Erythroblast (primary cell): ENCODE measurements around the gene RSU1.

ENCODE experiments used
- GATA1 ChIP-seq: IDR thresholded peaks from 2 replicates; pipeline ENCODE4 v1.6.1; 2011; ENCODE audit warnings: low read depth, mild to moderate bottlenecking, control low read depth, low read length, moderate library complexity
- POLR2A ChIP-seq: IDR thresholded peaks from 2 replicates; pipeline ENCODE4 v1.6.1; 2011; ENCODE audit warnings: mild to moderate bottlenecking, low read length

GRCh38 chr10:16566202-16566805, 250.9 kb downstream of the RSU1 start:
- TF ChIP-seq POLR2A (no peak), GATA1 (no peak)
